ENCODE measurements around the gene LCN12.

The LCN12 gene

GRCh38 chr9:136927343-136928271, 24.5 kb upstream of the LCN12 start:
- no peak for DNase-seq

DNA sequence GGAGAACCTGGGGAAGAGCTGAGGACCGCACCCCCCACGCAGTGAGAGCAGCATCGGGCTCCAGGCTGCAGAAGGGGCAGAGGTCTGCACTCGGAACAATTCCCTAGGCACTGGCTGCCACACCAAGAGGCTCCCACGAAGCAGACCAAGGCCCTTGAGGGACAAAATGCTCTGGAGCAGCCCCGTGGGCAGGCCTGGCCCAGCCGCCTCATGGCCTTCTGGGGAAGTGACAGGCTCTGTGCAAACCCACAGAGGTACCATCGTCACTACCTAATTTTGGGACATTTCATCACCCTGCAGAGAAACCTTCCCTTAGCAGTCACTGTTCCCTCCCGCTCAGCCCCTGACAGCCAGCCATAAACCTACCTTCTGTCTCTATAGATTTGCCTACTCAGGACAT, 23.5 kb upstream of the LCN12 start:
- DNase-seq = no peak

GRCh38 chr9:136930014-136930413, 22.1 kb upstream of the LCN12 start:
- no peak for DNase-seq

DNA sequence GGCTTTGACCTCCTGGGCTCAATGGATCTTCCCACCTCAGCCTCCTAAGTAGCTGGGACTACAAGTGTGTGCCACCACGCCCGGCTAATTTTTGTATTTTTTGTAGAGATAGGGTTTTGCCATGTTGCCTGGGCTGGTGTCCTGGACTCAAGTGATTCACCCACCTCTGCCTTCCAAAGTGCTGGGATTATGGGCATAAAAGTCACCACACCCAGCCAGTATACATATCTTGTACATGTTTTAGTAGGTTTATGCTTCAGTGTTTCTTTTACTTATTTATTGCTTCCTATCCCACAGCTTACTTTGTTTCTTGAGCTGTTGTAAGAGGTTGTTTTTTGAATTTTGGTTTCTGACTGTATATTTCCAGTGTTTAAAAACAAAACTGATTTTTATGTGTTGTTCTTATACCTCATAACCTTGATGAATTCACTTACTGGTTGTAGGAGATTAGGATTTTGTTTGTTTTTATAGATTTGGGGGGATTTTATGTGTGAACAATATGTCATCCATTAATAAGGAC, 20.4 kb upstream of the LCN12 start:
- no peak for DNase-seq

DNA sequence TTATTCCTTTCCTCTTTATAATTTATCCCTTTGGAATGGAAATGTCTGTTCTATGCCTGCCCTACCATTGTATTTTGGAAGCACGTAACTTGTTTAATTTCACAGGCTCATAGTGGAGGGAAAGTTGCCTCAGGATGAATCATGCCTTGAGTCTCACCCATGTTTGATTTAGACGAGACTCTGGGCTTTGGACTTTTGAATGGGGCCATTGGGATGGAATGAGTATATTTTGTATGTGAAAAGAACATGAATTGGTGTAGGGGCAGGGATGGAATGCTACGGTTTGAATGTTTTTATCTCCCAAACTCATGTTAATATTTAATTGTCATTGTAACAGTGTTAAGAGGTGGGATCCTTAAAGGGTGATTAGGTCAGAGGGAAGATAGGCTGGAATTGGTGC, 17.8 kb upstream of the LCN12 start:
- no peak for DNase-seq

DNA sequence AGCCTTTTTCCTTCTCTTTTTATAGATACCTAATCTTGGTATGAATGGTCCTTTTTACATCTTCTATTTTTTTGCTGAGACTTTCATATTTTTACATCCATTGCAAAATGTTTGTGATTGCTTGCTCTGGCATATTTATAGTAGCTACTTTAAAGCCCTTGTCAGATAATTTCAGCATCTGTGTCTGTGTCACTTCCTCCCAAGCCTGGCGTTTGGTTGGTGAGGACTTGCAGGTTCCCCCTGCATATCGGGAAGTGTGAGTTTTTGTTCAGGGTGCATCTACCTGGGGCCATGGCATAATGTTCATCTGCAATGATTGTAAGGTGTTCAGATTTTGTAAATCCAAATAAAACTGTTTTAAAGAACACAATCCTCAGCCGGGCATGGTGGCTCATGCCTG, 16.4 kb upstream of the LCN12 start:
- no peak for DNase-seq

DNA sequence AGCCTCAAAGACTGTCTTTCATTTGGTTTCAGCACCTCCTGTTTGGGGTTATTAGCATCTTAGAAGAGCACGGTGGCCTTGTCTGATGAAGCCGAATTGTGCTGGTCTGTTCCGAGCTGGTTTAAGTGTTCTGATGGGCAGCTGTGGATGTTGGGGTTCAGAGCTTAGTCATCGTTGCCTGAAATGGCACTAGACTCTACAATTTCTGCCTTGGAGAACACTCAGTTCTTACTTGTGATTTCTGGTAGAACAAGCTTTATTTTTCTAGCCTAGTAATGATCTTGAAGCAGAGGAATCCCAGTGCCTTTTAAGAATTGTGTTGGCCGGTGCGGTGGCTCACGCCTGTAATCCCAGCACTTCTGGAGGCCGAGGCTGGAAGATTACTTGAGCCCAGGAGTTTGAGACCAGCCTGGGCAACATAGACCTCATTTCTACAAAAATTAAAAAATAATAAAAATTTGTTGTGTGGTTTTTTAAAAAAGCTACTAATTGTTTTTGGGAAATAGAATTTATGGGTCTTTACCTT, 15.4 kb upstream of the LCN12 start:
- no peak for DNase-seq

- no peak for DNase-seq
Measured at GRCh38 chr9:136937186-136938001, 14.7 kb upstream of the LCN12 start.

DNA sequence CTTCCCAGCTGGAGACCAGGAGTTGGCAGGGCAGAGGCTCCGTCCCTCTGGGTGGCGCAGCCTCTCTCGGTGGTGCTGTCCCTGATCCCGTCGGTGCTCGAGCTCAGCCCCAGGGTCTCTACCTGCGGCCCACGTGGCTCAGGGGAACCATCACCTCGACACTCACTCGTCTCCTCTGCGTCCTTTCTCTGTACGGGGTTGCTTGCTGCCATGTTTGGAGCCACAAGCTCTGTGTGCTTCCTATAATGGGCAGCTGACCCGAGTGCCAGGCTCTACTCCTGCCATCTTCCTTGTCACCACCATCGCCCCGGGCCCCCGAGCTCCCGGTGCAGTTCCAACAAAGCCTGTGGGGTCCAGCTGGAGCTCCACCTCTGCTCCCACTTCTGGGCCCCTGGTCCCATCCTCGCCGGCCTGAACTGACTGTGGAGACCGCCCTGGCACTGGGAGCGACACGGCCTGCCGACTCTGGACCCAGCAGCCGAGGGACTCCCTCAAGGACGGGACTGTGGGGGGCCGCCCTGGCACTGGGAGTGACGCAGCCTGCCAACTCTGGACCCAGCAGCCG, 12.6 kb upstream of the LCN12 start:
- DNase-seq = no peak

- no peak for DNase-seq
Measured at GRCh38 chr9:136939996-136940525, 12.0 kb upstream of the LCN12 start.

DNA sequence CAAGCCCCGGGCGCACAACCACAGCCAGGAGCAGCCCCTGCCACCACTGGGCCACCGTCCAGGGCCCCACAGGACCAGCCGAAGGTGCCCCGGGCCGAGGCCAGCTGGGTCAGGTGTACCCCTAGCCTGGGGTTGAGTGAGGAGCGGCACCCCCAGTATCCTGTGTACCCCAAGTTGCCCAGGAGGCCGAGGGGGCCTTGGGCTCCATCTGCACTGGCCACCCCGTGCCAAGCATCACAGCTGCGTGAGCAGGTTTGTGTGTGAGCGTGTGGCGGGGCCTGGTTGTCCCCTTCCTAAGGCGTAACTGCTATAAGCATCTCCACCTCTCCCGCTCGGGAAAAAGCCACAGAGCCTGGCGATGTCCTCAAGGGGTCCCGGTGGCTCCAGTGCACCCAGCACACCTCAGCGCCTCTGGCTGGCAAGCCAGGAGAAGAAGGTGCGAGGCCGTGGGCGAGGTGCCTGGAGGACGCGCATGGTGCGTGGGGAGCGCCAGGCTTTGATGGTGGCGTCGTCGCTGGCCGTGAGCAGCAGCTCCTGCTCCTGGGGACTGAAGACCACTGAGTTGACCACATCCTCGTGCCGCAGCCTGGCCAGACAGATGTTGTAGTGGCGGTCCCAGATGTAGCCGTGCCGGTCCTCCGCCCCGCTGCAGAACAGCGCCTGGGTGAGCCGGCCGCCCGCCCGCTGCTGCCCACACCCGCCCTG, 11.4 kb upstream of the LCN12 start:
- DNase-seq = no peak

DNA sequence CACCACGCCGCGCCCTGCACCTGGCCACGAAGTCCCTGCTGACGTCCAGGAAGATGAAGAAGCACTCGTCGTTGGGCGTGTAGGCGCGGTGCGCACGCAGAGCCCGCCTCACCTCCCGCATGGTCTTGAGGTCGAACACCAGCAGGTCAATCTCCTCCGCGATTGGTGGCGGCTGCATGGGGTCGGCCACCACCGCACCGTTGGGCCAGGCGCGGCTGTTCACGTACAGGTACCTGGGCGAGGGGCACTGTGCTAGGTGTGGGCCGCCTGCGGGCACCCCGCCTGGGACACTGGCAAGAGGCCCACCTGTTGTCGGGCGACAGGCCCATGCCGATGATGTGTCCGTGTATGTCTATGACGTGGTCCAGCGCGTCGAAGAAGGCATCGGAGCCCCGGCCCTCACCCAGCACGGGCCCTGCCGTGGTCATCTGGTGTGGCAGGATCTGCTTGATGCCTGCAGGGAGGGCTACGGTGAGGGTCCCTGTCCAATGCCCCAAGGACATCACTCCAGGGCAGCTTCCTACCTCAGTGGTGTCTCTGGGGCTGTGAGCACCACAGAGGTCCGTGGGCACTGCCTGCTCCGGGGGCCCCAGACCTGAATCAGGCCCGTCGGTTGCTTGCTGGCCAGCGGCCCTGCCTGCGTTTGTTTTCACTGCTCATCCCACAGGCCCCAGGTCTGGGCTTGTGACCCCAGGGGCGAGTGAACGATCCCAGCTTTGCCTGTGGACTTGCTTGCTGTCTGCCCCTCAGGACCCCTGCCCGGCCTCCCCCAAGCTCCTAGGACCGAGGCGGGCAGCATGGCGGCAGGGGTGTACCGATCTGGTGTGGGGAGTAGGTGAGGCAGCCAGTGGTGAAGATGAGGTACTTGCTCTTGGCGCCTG, 10.6 kb upstream of the LCN12 start:
- DNase-seq = no peak

GRCh38 chr9:136942112-136942880, 9.8 kb upstream of the LCN12 start:
- no peak for DNase-seq

GRCh38 chr9:136942881-136943230, 9.2 kb upstream of the LCN12 start:
- DNase-seq = no peak

- DNase-seq = peak; percentile 59
Measured at GRCh38 chr9:136943291-136944211, 8.5 kb upstream of the LCN12 start.

DNA sequence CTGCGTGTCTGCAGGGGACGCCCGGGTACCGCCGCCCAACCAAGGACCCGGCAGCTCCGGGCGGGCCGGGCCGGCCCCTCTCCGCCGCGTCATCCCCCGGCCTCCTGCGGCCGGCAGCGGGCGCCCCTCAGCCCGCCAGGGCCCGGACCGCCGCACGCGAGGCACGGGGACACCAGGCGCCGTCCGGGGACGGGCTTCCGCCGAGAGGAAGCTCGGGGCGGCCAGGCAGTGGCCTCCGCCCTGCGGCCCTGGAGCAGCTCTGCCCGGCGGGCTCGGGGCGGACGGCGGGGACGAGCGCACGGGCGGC, 7.9 kb upstream of the LCN12 start:
- DNase-seq = no peak

GRCh38 chr9:136944519-136945332, 7.3 kb upstream of the LCN12 start, which contains the start of the genes C8G and FBXW5:
C8G (plus strand) TSS chr9:136945243; CDS start chr9:136945321, 78 bp downstream.
FBXW5 (minus strand) TSS chr9:136944738; CDS start chr9:136944083, 655 bp downstream.
- peak; percentile 97 for DNase-seq

Measured in activated CD4-positive, alpha-beta T cell treated with anti-CD3 and anti-CD28 coated beads, Interleukin-2, Interleukin-6, amounts not matched to agents 100 ng/mL and 50 ng/mL, durations not matched to agents 16 hours and 8 hours (primary cell).